Superior temporal gyrus (tissue), 1 donor: ENCODE data around the gene GADD45A.

Experiments
- DNase-seq: peaks from one replicate; pipeline ENCODE4 v3.0.0-alpha.2; 2016; ENCODE audit errors: extremely low spot score

The GADD45A gene

DNA sequence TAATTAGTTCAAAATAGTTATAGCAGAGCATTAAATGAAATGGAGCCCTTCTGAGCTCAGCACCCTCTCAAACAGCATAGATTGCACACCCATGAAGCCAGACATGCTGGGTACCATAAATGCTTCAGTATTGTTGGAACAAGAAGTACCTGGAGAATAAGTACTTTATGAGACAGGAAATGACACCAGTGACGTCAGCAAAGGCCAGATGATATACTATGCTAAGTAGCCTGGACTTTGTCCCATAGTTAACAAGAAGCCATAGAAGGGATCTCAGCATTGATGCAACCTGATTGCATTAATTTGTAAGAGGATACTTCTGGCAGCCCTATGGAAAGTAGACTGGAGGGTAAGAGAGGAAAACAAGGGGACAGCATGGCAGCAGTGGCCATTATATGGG is 16.3 kb upstream of the GADD45A start:
- no peak for DNase-seq

DNA sequence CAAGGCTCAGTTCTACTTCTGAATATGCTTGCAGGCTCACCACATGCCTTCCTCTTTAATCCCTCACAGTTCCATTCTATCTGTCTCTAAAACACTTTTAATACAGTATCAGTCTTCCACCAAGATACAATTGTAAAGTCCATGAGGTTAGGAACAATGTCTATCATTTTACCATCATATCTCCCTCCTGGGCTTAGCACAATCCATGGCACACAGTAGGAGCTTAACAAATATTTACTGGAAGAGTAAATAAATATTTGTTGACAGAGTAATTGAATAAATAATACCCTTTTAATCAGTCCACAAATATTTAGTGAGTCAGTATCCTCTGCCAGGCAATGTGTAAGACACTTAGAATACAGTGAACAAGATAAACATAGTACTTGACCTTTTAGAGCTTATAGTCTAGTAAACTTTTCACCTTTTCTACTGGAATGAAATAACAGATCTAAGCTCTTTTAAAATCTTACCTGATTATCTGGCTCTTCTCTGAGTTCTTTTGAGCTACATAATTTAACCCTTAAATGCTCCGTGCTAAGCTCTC is 12.7 kb upstream of the GADD45A start:
- no peak for DNase-seq

DNA sequence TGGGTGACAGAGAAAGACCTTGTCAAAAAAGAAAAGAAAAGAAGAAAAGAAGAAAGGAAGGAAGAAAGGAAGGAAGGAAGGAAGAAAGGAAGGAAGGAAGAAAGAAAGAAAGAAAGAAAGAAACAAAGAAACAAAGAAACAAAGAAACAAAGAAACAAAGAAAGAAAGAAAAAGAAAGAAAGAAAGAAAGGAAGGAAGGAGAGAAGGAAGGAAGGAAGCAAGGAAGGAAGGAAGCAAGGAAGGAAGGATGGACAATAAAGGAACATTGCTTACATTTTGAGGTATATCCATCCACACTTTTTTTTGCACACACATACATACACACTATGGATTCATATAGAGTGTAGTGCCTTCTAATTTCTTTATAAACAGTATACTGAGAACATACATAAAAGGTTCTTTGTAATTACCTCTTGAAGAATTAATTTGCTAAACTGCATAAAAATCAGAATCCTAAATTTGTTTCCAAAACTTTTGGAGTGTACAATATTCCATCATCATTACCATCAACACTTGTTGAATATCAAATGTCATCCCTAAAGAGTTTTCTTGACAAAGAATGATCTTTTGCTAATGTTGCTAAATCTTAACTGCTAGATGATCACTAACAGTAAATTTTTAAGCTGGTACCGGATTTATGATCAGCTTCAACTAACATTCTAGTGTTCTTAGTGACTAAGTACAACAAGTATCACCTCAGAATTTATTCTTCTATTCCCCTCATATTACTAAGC is 11.4 kb upstream of the GADD45A start:
- DNase-seq, result no peak

DNA sequence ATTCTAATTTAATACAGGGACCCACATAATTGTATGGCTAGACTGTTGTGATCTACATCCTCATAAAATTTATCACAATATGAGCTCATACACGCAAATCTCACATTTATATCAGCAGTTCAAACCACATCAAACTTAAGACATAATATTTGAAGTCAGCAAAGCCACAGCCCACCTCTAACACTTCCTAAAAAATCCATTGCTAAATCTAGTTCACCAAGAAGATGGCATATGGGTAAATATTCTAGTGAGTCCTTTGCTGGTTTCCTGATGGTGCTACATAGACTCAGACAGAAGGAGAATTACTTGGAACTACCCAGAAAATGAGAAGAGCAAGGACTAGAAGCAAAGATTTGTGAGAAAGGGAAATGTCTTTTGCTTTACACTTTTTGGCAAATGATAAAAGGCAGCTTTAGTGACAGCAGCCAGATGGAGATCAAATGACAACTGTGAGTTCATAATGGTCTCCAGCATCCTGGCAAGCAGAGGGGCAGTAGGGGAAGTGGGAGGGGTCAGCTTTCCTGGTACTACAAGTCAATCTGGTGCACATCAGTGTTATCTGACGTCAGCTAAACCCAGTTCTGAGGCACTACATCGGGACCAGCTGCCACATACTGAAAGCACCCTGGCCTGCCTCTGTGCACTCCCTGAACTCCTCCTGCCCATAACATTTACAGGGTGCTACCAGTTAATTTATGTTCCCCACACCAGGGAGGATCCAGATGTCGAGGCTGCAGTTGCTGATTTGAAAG is 10.6 kb upstream of the GADD45A start:
- no peak for DNase-seq

DNA sequence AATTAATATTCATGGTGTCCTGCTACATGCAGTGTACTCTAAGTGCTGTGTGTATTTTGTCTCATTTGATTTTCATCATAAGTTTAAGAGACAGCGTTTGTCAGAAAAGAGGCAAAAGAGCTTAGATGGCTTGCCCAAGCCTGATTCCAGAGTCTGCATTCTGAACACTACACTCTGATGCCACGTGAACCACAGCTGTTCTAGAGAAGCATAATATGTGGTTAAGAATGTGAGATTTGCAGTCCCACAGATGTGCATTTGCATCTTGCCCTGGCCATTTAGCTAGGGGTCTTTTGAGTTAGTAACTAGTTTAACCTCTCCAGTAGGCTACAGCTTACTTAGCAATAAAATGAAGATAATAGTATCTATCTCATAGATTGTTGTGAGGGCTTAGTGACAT is 9.2 kb upstream of the GADD45A start:
- no peak for DNase-seq

DNA sequence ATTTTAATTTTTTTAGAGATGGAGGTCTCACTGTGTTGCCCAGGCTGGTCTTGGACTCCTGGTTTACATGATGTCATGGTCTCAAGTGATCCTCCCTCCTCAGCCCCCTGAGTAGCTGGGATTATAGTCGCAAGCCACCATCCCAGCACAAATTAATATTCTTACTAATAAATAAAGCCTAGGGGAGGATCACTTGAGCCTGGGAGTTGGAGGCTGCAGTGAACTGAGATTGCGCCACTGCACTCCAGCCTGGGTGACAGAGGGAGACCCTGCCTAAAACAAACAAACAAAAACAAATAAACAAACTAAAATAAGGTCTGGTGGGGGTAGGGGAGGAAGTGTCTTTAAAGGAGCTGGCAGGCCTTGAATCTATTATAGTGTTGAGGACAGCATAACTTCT is 8.7 kb upstream of the GADD45A start:
- no peak for DNase-seq

DNA sequence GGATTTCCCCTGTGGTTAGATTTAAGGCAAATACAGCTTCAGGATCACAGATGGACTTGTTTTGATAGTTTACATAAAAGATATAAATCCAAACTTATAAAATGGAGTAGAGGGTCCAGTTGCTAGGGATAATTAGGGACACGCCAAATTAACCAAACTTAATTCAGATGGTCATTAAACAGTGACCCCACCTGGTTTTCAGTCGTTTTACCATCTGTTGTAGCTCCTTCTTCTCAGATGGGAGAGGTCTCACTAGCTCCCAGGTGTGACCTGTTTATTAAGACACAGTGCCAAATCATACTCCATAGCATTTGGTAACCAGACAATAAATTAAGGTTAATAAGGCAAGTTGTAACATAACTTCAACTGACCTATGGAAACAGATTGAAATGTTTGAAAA is 8.1 kb upstream of the GADD45A start:
- no peak for DNase-seq

DNA sequence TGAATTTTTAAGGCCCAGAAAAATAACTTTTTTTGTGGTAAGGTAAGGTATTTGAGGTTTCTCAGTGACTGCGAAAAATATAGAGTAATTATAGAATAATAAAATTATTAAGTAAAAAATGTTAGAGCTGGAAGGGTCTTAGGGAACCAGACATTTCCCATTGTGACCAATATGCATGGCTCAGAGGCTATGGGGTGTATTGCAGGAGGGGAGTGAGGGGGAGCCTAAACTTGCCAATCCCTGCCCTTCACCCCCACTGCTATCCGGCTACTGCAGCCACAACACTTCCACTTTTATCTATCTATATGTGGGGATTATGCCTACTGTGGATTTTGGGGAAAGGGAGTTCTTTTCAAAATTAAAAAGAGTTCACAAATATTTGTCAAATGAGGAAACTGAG is 7.6 kb upstream of the GADD45A start:
- no peak for DNase-seq

DNA sequence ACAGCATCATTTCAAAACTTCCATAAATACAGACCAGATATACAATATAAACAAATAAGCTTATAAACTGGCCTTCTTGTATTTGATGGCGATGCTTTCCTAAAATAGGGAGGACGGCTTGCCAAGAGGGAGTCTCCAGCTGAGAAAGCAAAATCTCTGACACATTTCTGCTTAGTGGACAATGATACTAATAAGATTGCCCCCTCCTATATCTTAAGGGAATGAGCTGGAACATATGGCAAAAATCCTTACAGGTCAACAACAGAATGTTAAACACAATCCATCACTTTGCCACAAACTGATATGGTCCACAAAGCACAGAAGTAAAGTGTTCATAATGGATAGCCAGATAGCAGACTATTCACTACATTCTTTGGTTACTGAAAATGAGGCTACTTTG is 7.1 kb upstream of the GADD45A start:
- no peak for DNase-seq

DNA sequence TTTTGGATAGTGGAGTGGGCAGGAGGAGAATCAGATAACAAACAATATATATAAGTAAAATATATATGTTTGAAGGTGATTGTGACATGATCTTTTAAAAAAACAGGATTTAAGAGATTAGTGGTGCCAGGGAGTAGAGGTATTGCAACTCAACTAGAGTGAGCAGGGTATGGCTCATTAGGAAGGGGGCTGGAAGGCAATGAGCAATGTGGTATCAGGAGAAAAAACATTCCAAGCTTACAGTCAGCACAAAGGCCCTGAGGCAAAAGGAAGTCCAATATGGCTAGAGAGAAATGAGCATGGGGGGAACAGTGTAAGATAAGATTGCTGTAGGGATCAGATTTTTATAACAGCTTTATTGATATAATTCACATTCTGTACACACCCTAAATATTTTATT is 5.3 kb upstream of the GADD45A start:
- DNase-seq, result no peak

DNA sequence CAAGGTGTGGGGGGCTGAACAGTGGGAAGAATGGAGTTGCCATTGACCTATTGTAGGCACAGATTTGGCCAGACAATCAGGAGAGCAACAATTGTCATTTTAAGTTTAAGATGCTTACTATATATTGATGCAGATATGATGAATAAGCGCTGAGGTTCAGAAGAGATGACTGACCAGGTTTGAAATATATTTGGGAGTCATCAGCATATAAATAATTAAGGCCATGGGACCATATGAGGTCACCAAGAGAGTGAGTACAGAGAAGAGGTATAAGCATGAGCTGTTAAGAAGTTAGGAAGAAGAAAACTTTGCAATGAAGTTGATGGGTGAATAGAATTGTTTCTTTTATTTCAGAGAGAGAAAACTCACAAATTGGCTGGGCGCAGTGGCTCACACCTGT is 4.5 kb upstream of the GADD45A start:
- no peak for DNase-seq

DNA sequence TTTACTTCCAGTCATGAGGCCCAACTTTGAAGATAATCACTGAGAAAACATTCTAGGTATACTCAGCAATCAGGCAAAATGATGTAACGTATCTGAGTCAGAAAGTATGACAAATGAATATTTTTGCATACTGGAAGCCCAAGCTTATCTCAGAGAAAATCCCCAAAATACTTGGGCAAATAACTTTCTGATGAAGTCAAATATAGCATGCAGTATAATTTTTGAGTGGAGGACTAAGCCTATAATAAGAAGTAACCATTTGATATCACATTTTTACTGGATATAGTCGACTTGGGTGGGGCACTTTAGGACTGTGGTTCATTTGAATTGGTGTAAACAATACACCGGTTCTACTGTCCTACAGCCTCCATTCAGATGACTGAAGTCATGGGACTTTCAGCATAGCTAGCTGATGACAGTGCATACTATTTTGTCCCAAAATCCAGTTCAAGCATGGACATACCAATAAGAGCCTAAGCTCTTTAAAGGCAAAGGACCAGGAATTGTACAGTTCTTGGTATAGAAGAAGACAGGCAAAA is 2.3 kb upstream of the GADD45A start:
- DNase-seq, result no peak

DNA sequence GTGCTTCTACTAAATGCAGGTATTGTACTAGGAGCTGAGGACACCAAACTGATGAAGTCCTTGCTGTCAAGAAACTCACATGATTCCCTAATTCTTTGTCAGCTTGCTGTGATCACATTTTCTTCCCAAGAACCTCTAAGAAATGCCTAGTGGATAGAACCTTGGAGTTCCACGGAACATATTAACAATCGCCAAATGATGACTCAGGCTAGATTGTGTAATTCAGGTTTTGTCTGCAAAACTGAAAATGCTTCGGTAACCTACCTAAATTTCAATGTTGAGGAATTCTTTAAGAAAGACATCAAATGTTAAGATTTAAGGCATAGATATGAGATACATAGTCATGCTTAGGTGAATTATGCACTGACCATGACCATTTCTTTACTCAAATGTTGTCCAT is 1.7 kb upstream of the GADD45A start:
- peak; percentile 68 for DNase-seq

DNA sequence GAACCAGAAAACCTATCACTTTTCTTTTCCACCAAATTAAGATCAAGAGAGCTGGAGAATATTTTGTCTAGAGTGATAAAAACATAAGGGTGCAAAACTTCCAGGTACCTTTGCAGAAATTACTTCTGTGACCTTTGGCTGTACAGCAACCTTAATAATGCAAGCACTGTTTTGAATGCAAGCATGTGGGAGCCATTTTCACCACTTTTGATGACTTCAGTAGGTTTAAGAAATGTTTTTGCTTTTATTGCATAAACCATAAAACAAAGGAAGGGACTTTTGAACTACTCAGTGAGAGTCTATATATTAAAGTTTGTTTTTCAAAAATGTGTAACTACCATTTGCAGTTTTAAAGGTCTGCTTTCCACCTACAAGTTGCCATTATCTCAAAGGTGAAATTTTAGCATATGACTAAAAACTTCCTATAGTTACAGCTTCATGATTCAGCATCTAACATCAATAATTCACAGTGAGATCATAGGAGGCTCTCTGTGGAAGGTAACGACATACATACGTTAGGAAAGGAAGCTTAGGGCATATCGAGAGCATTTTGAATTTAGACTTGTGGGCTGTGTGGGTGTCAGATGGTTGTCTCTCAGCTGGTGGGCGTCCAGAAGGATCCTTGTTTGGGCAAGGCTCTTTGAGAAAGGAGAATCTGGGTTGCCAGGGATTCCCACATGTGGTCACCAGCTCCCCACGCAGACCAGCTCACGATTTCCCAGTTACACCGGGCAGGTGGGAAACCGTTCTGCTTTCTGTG is 1.1 kb upstream of the GADD45A start:
- DNase-seq, result peak; percentile 55

DNA sequence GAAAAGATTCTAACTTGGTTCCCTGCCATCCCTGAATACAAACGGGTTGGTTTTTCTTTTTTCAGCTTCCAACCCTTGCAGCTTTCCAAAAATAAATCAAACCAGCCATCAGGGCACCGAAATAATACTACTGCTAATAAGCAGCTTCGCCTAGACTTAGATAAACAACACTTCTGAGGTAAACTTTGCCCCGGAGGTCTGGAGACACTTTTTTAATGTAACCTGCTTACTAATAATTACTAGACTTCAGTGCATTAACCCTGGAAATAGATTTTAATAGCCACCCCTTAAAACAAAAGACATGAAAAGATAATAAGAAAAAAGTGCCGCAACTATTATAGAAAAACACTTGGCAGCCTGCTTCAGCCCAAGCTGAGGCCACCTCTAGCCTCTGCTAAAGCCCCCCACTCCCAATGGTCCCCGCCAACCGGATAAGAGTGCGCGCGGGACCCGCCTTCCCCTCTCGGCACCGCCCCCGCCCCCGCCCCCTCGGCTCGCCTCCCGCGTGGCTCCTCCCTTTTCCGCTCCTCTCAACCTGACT is 405 bp upstream of the GADD45A start:
- DNase-seq, result peak; percentile 47

DNA sequence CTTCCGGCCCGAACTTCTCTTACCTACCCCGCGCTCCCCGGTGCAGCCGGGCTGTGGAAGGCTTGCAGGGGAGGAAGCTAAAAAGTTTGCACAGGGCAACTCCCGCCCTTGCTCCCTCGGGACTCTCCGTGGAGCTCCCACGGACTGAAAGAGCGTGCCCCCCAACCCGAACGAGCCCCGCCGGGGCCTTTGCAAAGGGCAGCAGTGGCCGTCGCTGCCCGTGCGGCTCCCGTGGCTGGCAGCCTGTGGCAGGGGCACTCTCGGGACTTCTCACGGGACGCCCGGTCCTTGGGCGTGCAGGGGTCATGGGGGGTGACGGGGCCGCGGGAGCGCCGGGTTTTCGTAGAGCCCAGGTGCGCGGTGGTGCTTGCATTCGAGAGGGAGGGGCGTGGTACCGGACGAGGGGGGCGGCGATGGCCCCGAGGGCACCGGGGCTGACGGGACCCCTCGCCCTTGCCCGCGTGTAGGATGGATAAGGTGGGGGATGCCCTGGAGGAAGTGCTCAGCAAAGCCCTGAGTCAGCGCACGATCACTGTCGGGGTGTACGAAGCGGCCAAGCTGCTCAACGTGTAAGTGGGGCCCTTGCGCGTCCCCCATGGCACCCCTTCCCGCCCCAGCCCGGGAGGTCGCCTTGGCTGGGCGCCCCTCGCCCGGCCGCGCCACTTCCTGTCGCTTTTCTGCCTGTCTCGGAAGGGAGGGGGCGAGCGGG is 711 bp downstream of the GADD45A start:
- no peak for DNase-seq

DNA sequence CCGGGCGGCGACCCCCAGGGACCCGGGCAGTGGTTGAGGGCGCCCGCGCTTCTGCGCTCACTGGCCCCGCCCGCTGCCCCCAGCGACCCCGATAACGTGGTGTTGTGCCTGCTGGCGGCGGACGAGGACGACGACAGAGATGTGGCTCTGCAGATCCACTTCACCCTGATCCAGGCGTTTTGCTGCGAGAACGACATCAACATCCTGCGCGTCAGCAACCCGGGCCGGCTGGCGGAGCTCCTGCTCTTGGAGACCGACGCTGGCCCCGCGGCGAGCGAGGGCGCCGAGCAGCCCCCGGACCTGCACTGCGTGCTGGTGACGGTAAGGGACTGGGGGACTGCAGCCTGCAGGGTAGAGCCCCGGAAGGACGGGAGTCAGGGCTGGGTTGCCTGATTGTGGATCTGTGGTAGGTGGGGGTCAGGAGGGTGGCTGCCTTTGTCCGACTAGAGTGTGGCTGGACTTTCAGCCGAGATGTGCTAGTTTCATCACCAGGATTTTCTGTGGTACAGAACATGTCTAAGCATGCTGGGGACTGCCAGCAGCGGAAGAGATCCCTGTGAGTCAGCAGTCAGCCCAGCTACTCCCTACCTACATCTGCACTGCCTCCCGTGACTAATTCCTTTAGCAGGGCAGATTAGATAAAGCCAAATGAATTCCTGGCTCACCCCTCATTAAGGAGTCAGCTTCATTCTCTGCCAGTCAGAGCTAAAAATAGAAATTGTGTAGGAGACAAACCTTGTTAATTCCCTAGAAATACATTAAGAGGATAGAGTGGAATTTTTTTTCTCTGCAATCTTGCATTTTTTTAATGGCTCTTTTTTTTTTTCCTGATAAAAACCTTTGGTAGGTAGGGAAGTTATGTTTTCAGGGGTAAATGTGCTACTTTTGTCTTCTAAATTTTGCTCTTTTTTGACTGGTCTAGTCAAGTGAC is 1.5 kb downstream of the GADD45A start:
- peak; percentile 72 for DNase-seq

DNA sequence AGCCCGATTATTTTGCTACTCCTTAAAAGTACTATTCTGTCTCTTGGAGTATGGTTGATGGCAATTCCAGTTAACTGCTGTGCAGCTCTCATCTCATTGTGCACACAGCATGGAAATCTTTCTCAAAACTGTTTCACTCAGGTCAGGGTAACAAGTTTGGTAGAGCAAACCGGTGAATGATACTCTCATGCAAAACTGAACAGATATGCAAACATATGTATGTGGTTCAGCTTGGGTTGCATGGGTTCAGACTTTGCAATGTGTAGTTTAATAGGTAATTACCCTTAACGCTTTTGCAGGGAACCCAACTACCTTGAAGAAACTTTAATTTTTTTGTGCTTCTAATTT is 2.2 kb downstream of the GADD45A start:
- DNase-seq, result no peak

DNA sequence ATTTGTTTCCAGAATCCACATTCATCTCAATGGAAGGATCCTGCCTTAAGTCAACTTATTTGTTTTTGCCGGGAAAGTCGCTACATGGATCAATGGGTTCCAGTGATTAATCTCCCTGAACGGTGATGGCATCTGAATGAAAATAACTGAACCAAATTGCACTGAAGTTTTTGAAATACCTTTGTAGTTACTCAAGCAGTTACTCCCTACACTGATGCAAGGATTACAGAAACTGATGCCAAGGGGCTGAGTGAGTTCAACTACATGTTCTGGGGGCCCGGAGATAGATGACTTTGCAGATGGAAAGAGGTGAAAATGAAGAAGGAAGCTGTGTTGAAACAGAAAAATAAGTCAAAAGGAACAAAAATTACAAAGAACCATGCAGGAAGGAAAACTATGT is 2.6 kb downstream of the GADD45A start:
- no peak for DNase-seq

DNA sequence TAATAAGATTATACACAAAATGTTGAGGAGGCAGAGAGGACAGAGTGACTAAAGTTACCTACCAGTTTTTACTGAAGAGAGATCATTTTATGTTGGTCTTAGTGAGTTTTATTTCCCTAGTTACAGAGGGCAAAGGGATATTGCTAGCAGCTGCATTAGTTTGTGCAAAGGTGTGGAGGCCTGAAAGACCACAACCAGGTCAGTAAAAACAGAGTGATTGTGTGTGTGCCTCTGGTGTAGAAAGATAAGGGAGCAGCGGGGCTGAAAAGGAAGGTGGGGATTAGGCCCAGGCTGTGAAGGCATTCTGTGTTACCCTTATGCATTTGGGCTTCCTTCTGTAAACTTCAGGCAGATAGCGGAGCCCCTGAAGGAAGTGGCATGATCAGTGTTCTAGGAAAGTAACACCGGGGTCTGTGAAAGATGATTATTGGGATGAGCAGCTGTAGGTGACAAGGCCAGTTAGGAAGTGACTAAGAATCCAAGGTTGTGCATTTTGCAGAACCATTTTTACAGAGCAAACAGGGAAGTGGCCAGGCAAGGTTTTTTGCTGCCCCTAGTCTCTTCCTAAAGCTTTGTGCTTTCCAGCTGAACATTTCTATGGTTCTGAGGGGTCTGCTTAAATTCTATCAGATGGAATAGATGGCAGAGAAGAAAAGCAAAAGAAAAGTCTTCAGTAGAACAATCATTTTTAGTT is 3.7 kb downstream of the GADD45A start:
- no peak for DNase-seq
